ENCODE data around the gene JAK3. TPM values are rescaled to one million over a fixed set of nuclear protein-coding genes. Genes with fewer than 3 reads are reported as not detected.
A peak's percentile ranks its signal among the peaks of the same experiment; 100 is the strongest.

The JAK3 gene
- total and polyA plus RNA-seq, 10 of the 15 experiments (the other 5 are each of a cell fraction or from before 2014, with no cell fraction given) = 7.8 to 67.9 (median 33.3) TPM

- TF ChIP-seq SRF (IDR thresholded peaks at IDR 0.05; ENCODE audit: low read depth in 2 of 2, low read length in 2 of 2) (0 out of 4 replicates have a peak, but pooled peaks of 1 of the 2 experiments have one; percentile 22), BRCA1 (IDR thresholded peaks at IDR 0.05; ENCODE audit: low read depth, low read length) (no peak), ZNF274 (IDR thresholded peaks at IDR 0.05; ENCODE audit: insufficient read depth, insufficient read length) (no peak), MTA2 (IDR thresholded peaks at IDR 0.05; ENCODE audit: low read depth) (peak; percentile 53; the same call in 1 of the 2 replicates), CREM (IDR thresholded peaks at IDR 0.05; ENCODE audit: low read depth) (peak; percentile 50; the same call in 1 of the 2 replicates), WRNIP1 (IDR thresholded peaks at IDR 0.05; ENCODE audit: borderline replicate concordance, low read depth, low read length) (0 out of 2 replicates have a peak, but pooled peaks have one; percentile 51), NR2F1 (conservative IDR thresholded peaks at IDR 0.05) (0 out of 2 replicates have a peak, but pooled peaks have one; percentile 35), ZNF207 (IDR thresholded peaks at IDR 0.05; ENCODE audit: borderline replicate concordance) (peak; percentile 80; the same call in 1 of the 2 replicates), PAX5 (IDR thresholded peaks at IDR 0.05; ENCODE audit: borderline replicate concordance, low read depth, low read length) (0 out of 2 replicates have a peak, but pooled peaks have one; percentile 23), TCF12 (IDR thresholded peaks at IDR 0.05; ENCODE audit: low read depth, low read length) (0 out of 2 replicates have a peak, but pooled peaks have one; percentile 20), HCFC1 (IDR thresholded peaks at IDR 0.05; ENCODE audit: low read length) (0 out of 2 replicates have a peak, but pooled peaks have one; percentile 31), RUNX3 (IDR thresholded peaks at IDR 0.05; ENCODE audit: low read length) (peak; percentile 70), RELB (IDR thresholded peaks at IDR 0.05; ENCODE audit: low read depth) (peak; percentile 86), ETV6 (conservative IDR thresholded peaks at IDR 0.05 in 1 of 2, IDR thresholded peaks at IDR 0.05 in 1 of 2; ENCODE audit: borderline replicate concordance in 1 of 2, low read depth in 1 of 2) (peak in 1 of 2 experiments; percentile 76; a peak in 1 of 4 replicates), ZNF217 (IDR thresholded peaks at IDR 0.05) (peak; percentile 89), NBN (IDR thresholded peaks at IDR 0.05) (peak; percentile 84), ZNF687 (IDR thresholded peaks at IDR 0.05) (peak; percentile 89), ZBTB40 (IDR thresholded peaks at IDR 0.05; ENCODE audit: borderline replicate concordance) (peak; percentile 68; the same call in 1 of the 2 replicates), MXI1 (IDR thresholded peaks at IDR 0.05; ENCODE audit: low read depth, low read length) (peak; percentile 59; the same call in 1 of the 2 replicates), POLR2AphosphoS5 (IDR thresholded peaks at IDR 0.05; ENCODE audit: low read length) (peak; percentile 85)
These were observed at the start of gene JAK3 (continued) for GRCh38 chr19:17847538-17848366.

Data from GM12878 (cell line).